GM18498 (cell line): ENCODE results near the gene PPP1R12B.

Experiments used
- ATAC-seq: cut with Tn5 transposase; IDR thresholded peaks from one replicate; pipeline ENCODE4 v1.9.1; 2021; ENCODE audit warnings: mild to moderate bottlenecking, moderate library complexity; ENCODE audit not compliant: unreplicated experiment

Gene PPP1R12B, protein sequence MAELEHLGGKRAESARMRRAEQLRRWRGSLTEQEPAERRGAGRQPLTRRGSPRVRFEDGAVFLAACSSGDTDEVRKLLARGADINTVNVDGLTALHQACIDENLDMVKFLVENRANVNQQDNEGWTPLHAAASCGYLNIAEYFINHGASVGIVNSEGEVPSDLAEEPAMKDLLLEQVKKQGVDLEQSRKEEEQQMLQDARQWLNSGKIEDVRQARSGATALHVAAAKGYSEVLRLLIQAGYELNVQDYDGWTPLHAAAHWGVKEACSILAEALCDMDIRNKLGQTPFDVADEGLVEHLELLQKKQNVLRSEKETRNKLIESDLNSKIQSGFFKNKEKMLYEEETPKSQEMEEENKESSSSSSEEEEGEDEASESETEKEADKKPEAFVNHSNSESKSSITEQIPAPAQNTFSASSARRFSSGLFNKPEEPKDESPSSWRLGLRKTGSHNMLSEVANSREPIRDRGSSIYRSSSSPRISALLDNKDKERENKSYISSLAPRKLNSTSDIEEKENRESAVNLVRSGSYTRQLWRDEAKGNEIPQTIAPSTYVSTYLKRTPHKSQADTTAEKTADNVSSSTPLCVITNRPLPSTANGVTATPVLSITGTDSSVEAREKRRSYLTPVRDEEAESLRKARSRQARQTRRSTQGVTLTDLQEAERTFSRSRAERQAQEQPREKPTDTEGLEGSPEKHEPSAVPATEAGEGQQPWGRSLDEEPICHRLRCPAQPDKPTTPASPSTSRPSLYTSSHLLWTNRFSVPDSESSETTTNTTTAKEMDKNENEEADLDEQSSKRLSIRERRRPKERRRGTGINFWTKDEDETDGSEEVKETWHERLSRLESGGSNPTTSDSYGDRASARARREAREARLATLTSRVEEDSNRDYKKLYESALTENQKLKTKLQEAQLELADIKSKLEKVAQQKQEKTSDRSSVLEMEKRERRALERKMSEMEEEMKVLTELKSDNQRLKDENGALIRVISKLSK

DNA sequence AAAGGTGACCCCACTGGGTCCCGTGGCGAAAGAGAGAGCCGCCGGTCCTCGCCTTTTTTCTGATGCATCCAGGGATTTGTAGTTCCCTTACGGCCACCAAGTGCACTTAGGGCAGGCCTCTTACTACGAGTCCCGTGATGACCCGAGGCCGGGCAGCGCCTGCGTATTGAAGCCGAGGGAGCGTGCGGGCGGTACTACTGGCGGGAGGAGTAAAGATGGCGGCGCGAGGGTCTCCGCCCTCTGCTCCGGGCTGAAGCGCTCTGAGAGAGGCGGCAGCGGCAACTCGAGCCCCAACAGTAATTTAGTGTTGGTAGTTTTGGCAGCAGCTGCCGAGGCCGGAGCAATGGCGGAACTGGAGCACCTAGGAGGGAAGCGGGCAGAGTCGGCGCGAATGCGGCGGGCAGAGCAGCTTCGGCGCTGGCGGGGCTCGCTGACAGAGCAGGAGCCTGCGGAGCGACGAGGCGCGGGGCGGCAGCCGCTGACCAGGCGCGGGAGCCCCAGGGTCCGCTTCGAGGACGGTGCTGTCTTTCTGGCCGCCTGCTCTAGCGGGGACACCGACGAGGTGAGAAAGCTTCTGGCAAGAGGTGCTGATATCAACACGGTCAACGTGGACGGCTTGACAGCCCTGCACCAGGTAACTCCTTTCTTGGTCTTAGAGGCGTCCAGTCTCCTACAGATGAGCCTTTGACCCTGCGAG, at the start of gene PPP1R12B:
Gene PPP1R12B, plus strand, starts transcription at position 191 of the 697 bp plus-strand sequence. Its CDS starts 153 bp downstream, at position 344.
- peak; percentile 99 for ATAC-seq

DNA sequence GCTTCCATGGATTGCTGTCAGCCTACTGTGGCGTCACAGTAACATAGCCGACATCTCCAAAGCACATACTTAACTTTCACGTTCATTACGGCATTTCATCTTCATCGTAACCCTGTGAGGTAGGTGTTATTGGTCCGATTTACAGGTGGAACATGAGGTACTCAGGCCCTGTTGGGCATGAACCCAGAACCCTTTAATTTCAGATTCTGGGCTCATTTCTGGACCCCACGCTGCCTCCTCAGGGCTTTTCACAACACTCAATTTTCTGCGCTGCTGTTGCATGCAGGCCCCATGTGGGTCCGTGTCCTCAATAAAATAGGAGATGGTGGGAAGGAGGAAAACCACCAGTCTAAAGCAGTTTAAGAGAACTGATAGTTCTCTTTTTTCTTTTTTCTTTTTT, 46.3 kb upstream of the PPP1R12B start:
- ATAC-seq, result no peak

DNA sequence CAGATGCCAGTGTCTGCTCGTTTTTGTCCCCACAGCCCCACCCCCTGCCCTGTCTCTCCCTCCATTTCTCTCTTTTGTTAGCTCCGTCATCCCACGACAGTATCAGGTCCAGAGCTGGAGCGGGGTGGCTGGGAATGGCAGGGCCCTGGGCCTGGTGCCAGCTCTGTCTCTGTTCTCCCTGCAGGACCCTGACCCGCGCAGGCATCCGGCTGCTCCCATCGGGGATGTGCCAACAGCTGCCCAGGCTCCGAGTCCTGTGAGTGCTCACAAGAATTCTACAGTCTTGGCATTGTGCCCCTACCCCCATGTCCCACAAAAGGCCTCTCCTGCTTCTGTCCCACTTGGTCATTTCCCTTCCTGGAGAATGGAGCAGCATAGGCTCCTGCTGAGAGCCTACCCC, 44.1 kb upstream of the PPP1R12B start:
- ATAC-seq, result no peak

DNA sequence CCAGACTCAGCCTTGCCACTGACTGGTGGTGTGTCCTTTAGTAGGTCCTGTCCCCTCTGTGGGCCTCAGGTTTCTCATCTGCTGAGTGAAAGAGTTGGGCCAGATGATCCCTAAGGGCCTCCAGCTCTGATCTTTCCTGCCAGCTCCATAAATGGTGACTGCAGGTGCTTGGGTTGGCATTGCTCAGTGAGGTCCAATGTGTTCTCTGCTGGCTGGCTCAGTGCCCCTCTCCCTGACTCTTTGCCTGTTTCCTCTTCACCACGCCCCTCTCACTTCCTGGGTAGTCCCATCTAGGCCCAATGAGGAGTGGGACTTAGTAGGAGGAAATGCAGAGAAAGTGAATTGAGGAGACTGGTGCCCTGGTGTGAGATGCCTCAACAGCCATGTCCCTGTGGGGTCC, 43.3 kb upstream of the PPP1R12B start:
- no peak for ATAC-seq

DNA sequence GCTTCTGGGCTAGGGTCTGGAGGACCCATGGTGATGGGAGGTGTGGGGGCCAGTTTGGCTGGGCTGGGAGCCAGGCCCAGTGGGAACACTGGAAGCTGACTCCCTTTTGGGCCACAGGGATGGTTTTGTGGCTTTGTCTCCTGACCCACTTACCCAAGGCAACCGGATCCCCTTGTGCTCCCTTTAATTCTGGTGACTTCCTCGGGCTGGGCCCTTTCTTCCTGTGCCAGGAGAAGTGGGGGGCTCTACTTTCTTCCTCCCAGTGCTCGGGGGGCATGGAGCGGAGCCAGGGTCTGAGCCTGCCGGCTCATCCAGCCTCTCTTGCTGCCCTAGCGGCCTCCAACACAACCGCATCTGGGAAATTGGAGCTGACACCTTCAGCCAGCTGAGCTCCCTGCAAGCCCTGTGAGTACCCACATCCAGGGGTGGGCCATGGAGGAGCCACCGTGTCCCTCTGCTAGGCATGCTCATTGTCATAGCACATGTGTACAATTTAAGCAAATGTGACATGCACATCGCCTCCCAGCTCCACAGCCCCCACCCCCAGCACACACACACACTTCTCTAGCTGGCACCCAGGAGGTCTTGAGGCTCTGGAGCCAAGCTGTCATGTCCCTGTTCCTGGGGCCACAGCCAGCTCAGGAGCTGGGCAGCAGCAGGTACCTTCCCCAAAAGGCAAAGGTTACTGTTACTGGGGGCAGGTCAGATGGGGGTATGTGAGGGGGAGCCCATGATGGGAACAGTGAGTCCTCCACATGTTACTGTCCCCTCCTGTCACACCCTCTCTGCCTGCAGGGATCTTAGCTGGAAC, 41.8 kb upstream of the PPP1R12B start:
- no peak for ATAC-seq

DNA sequence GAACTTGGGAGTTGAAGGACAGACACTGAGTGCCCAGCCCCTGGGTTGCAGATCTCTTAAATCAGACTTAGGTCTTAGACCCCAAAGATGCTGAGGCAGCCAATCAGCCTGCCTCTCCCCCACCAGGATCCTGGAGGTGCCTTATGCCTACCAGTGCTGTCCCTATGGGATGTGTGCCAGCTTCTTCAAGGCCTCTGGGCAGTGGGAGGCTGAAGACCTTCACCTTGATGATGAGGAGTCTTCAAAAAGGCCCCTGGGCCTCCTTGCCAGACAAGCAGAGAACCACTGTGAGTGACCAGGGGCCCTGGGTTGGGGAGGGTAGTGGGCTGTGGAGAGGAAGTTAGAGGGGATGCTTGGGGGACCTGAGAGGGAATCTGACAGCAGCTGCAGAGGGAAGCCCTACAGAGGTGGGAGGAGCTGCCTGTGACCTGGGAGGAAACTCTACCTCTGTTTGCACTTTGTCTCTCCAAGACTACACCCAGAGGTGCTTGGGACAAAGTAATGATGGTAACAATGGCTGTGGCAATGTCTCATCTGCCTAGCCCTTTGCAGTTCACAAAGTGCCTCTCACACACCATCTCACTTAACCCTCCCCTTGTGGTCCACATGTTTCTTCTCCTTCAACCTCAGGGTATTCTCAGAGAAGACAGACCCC, 38.3 kb upstream of the PPP1R12B start:
- ATAC-seq, result no peak

DNA sequence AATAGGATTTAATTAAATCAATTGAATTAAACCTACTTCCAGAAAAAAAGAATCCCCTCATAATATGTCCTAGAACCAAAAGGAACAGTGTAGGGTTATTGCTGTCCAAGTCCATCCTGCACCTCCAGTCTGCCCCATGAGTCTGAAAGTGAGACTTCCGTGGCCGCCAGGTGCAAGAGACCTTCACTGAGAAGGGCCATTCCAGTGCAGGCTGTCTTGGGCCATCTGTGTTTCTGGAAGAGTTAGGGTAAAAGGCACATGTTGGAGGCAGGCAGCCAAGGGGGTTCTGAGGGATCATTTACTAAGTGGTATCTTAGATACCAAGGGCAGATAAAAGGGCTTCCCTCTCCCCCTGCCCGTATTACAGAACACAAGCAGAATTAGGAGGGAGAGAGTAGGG, 37.8 kb upstream of the PPP1R12B start:
- ATAC-seq, result no peak

DNA sequence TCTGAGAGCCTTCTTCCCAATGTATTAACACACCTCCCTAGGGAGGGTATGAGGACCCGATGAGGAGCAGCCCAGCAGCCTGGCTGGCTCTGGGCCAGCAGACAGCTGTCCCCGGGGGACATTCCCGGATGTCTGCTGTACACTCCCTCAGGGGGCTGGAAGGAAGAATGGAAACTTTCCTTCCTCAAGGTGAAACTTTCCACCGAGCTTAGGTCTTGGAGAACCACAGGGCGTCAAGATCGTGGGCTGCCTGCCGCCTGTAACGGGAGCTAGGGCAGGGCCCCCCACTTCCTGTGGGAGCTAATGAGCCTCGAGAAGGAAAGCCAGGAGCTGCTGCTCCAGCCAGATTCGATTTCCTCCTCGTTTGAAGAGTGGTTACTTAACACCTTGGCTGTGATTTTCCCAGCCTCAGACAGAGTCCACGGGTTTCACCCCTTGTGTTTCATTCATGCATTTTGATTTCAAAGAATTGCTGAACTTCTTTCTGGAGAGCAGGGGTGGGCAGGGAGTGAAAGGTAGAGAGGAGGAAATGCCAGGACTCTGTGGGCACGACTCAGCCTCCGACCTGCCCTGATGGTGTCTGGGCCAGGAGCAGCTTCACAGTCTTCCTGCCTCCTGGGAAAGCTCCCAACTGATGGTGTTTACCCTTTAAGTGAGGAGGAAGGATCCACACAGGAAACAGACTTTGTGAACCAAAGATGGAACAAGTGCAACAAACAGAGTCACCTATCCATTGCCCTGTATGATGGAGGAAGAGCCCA, 36.4 kb upstream of the PPP1R12B start:
- no peak for ATAC-seq

DNA sequence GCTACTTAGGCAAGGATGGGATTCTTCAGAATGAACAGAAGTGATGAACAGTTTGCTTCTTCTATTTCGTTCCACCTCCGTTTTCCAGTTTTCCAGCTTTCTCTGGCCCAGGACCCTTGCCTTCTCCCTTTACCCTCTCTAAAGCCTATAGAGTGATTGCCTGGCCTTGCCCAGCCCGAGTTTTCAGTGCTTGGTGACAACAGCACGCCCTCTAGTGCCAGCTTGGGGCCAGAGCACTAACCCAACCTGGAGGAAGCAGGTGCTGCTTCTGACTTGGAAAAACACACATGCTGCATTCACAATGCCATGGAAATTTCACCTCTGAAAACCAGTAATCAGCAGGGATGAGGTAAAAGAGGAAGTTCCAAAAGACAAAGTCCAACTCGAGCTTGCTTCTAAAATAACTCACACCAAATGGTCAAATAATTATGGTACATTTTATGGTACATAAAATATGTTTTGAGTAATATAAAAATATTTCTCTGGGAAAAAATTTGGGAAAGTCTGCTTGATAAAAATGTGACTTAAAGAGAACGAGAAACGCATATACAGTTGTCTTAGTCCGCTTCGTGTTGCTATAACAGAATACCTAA, 32.8 kb upstream of the PPP1R12B start:
- no peak for ATAC-seq

DNA sequence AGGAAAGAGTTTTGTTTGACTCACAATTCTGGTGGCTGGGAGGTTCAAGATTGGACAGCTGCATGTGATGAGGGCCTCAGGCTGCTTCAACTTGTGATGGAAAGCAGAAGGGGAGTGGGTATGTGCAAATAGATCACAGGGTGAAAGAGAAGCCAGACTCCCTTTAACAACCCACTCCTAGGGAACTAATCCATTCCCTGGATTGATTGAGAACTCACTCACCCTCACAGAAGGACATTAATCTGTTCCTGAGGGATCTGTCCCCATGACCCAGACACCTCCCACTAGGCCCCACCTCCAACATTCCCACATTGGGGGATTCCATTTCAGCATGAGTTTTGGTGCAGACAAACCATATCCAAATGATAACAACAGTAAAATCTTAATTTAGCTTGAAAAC, 32.3 kb upstream of the PPP1R12B start:
- no peak for ATAC-seq

DNA sequence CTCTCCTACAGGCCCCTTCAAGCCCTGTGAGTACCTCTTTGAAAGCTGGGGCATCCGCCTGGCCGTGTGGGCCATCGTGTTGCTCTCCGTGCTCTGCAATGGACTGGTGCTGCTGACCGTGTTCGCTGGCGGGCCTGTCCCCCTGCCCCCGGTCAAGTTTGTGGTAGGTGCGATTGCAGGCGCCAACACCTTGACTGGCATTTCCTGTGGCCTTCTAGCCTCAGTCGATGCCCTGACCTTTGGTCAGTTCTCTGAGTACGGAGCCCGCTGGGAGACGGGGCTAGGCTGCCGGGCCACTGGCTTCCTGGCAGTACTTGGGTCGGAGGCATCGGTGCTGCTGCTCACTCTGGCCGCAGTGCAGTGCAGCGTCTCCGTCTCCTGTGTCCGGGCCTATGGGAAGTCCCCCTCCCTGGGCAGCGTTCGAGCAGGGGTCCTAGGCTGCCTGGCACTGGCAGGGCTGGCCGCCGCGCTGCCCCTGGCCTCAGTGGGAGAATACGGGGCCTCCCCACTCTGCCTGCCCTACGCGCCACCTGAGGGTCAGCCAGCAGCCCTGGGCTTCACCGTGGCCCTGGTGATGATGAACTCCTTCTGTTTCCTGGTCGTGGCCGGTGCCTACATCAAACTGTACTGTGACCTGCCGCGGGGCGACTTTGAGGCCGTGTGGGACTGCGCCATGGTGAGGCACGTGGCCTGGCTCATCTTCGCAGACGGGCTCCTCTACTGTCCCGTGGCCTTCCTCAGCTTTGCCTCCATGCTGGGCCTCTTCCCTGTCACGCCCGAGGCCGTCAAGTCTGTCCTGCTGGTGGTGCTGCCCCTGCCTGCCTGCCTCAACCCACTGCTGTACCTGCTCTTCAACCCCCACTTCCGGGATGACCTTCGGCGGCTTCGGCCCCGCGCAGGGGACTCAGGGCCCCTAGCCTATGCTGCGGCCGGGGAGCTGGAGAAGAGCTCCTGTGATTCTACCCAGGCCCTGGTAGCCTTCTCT, 30.3 kb upstream of the PPP1R12B start:
- no peak for ATAC-seq

DNA sequence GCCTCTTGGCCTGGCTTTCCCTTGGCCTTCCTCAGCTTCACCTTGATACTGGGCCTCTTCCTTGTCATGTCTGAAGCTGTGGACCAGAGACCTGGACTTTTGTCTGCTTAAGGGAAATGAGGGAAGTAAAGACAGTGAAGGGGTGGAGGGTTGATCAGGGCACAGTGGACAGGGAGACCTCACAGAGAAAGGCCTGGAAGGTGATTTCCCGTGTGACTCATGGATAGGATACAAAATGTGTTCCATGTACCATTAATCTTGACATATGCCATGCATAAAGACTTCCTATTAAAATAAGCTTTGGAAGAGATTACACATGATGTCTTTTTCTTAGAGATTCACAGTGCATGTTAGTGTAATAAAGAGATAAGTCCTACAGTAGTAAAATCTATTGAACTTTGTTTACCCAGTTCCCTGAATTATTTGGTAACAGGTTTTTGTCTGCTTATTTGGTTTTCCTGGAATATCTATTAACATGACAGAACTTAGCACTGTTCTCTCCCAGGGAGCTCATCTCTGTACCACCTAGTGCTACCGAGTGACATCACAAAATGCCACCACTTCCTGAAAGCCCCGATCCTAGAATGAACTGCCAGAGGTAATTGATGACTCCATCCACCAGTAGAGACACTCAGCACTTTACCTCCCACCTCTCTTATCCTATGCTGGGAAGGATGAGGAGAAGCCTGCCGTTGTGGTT, 29.0 kb upstream of the PPP1R12B start:
- no peak for ATAC-seq

DNA sequence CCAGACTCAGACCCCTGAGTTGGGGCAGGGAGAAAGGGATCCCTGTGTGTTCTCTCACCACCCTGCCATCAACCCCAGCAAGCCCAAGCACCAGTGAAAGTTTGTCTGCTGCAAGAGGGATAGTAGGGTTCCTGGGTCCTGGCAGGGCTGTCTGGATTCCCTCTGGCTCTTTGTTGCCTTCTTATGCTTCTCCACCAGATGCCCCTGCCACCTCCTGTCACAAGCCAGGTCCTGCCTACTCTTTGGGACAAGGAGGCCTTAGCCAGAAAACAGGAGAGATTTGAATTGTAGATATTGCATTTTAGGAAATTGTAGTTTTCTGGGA, 28.5 kb upstream of the PPP1R12B start:
- ATAC-seq, result no peak

DNA sequence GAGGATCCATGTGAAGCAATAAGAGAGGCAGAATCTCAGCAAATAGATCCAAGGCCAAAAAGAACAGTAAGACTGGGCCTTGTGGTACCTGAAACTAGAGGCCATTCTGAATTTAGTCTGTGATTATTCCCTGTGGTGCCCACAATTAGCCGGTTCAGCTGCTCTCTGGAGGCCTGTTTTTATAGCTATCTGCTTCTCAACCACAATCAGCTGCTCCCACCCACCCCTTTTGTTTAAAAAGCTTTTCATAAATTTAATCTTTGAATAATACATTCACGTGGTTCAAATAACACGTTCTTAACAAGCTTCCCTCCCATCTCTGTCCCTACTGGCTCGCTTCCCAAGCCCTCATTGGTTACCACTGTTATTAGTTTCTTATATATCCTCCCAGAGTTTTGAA, 24.8 kb upstream of the PPP1R12B start:
- ATAC-seq, result no peak

DNA sequence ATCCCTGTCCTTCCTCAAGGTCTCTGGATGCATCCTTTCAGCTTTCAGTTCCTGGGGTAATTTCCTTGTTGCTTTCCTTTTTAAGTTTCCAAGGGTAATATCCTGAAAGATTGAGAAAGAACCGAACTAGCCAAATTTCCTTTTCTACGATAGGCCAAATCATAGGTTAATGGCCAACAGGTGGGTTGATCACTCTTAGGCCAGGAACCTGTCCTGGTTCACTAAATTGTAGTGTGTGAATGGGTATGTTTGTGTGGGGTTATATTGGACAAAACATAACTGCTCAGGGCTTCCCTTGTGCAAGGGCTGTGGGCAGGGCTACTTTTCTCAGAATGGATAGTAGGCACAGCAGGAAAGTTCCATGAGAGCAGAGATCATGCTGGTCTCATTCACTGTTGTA, 23.9 kb upstream of the PPP1R12B start:
- ATAC-seq, result no peak

DNA sequence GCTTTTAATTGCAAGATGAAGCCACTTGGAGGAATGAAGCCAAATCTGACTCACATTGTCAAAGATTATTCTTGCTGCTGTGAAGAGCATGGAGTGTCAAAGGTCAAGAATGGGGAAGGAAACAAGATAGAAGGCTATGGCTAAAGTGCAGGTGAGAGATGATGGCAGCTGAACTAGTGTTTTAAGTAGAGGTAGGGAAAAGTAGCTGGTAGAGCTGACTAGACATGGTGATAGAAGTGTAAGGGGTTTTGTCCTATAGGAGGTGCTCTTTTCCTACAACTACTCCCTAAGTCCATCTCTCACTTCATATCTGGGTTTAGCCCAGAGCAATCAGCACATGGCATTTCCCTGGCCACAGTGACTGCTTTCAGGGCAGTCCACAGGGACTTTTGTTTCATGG, 18.6 kb upstream of the PPP1R12B start:
- ATAC-seq, result no peak

DNA sequence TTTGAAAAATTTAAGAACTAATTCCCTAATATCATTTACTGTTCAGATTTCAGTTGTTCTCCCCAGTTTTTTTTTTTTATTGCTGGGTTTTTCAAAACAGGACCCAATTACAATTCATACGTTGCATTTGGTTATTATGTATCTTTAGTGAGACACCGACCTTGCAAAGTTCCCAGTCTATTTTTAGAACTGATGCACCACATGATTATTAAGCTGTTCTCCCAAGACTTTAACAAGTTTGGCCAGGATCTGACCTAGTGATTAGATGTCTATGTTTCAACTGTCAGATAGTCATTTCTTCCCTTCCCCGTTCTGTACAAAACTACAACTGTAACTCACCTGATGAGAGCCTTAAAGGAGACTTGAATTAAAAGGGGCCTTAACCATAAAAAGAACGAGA, 14.6 kb upstream of the PPP1R12B start:
- ATAC-seq, result no peak
